Stimulated activated CD8-positive, alpha-beta memory T cell treated with anti-CD3 and anti-CD28 coated beads, Interleukin-4, amount 100 ng/mL, for 24 hours (primary cell): ENCODE results near the gene DDX28.

ENCODE experiments used
- DNase-seq: peaks from one replicate; pipeline ENCODE4 v3.0.0-alpha.2; 2020; ENCODE audit warnings: low read depth

Gene DDX28

GRCh38 chr16:68022728-68023537, at the start of gene DDX28, which contains the start of gene DUS2:
Gene DDX28, minus strand, starts transcription at chr16:68023232. Its CDS starts 30 bp downstream, at chr16:68023202.
Gene DUS2, plus strand, starts transcription at chr16:68023284. Its CDS starts 14,740 bp downstream, at chr16:68038024.
- DNase-seq, result peak; percentile 90

GRCh38 chr16:68072038-68072695, 49.1 kb upstream of the DDX28 start:
- no peak for DNase-seq

- no peak for DNase-seq
These were observed 48.5 kb upstream of the DDX28 start for GRCh38 chr16:68071518-68071901.

GRCh38 chr16:68070806-68071517, 47.9 kb upstream of the DDX28 start:
- DNase-seq, result no peak

- DNase-seq, result no peak
These were observed 47.3 kb upstream of the DDX28 start for GRCh38 chr16:68070249-68070730.

- DNase-seq, result no peak
These were observed 46.6 kb upstream of the DDX28 start for GRCh38 chr16:68069511-68070248.

- DNase-seq, result no peak
These were observed 45.9 kb upstream of the DDX28 start for GRCh38 chr16:68068926-68069325.

GRCh38 chr16:68066763-68067162, 43.7 kb upstream of the DDX28 start:
- no peak for DNase-seq

- DNase-seq, result no peak
These were observed 42.8 kb upstream of the DDX28 start for GRCh38 chr16:68065716-68066305.

- DNase-seq, result peak; percentile 51
These were observed 41.8 kb upstream of the DDX28 start for GRCh38 chr16:68064791-68065365.

- DNase-seq, result no peak
These were observed 39.9 kb upstream of the DDX28 start for GRCh38 chr16:68062910-68063393.

GRCh38 chr16:68061396-68061795, 38.4 kb upstream of the DDX28 start:
- no peak for DNase-seq

GRCh38 chr16:68059804-68060203, 36.8 kb upstream of the DDX28 start:
- DNase-seq, result no peak

- DNase-seq, result no peak
These were observed 32.4 kb upstream of the DDX28 start for GRCh38 chr16:68055395-68055794.

GRCh38 chr16:68049449-68049848, 26.4 kb upstream of the DDX28 start:
- no peak for DNase-seq

- no peak for DNase-seq
These were observed 25.0 kb upstream of the DDX28 start for GRCh38 chr16:68047987-68048386.

GRCh38 chr16:68046106-68046505, 23.1 kb upstream of the DDX28 start:
- DNase-seq, result no peak

- DNase-seq, result no peak
These were observed 18.8 kb upstream of the DDX28 start for GRCh38 chr16:68041783-68042182.

GRCh38 chr16:68040506-68041288, 17.7 kb upstream of the DDX28 start:
- peak; percentile 82 for DNase-seq
